Astrocyte of the cerebellum (primary cell): Measurements from ENCODE around the gene RBFOX2.

Experiments
- DNase-seq: peaks from one replicate; pipeline ENCODE4 v3.0.0-alpha.2; 2011; ENCODE audit warnings: low read depth
- H3K4me3 ChIP-seq: 2 replicates; pipeline ENCODE4 v1.5.1; 2011; ENCODE audit warnings: mild to moderate bottlenecking, low read depth, low read length, moderate library complexity
- in situ Hi-C: cut with HindIII; loops from 2 replicates; pipeline ENCODE4 v1.10.0; 2017; ENCODE audit warnings: low sequenced_read_pairs
- TF ChIP-seq, protein P1 (sequence below): IDR thresholded peaks from 2 replicates; pipeline ENCODE4 v1.5.1; 2012; ENCODE audit warnings: low read length, low read depth, moderate library complexity, mild to moderate bottlenecking; ENCODE audit errors: missing control alignments

RBFOX2 gene

DNA sequence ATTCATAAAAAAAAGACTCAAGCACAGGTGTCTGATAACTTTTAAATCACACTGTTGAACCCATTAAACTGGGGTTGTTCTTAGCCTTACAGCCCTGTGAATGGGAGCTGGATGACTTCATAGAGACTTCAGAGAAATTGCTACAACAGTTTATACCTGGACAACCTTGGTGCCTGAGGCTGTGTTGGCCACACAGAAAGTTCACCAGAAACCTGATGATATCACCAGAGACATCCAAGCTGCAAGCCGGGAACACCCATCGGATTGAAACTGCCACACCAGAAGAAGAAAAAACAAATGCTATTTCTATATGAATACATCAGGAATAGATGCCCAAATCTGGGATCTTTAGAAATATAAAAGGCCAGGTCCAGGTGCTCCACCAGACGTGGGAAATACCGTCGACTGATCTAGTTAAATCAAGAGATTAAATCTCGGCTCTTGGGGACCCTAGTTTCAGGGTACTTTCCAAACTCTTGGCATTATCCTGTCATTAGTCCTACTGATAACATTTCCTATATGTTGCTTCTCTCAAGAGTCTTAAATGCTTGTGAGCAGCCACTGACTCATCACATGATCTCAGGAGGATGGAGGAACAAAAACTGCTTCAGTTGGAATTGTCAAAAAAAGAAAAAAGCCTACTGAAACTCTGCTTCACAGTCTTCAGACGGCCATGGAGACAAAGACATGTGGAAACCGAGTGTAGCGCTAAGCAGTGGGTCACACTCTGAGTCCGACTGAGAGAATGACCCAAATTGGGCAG, 339.5 kb downstream of the RBFOX2 start:
- no peak overlapping the region for H3K4me3 ChIP-seq
- no peak for DNase-seq
- in situ Hi-C loops = no loop called here
- TF ChIP-seq, protein P1, sequence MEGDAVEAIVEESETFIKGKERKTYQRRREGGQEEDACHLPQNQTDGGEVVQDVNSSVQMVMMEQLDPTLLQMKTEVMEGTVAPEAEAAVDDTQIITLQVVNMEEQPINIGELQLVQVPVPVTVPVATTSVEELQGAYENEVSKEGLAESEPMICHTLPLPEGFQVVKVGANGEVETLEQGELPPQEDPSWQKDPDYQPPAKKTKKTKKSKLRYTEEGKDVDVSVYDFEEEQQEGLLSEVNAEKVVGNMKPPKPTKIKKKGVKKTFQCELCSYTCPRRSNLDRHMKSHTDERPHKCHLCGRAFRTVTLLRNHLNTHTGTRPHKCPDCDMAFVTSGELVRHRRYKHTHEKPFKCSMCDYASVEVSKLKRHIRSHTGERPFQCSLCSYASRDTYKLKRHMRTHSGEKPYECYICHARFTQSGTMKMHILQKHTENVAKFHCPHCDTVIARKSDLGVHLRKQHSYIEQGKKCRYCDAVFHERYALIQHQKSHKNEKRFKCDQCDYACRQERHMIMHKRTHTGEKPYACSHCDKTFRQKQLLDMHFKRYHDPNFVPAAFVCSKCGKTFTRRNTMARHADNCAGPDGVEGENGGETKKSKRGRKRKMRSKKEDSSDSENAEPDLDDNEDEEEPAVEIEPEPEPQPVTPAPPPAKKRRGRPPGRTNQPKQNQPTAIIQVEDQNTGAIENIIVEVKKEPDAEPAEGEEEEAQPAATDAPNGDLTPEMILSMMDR = no peak
